ENCODE data around the gene MEOX1.
A peak's percentile ranks its signal among the peaks of the same experiment; 100 is the strongest.
"Not testable (repeated sequence)": the region's sequence is repeated elsewhere in the genome, so short reads cannot be mapped to it uniquely, and the experiment has no call there.

MEOX1 gene

GRCh38 chr17:43690624-43691316, 29.0 kb upstream of the MEOX1 start:
- ATAC-seq (no peak), DNase-seq (ENCODE audit: low spot score in 2 of 2) (no peak)
- Mint-ChIP-seq H3K4me3 (no peak overlapping the region), H3K4me1 (no peaks in the 10 kb centered on the region), H3K36me3 (no peaks in the 10 kb centered on the region), H3K27ac (no peak overlapping the region), H3K9me3 (no peaks in the 10 kb centered on the region)

GRCh38 chr17:43689814-43690213, 28.1 kb upstream of the MEOX1 start:
- H3K27ac Mint-ChIP-seq = no peak overlapping the region
- ATAC-seq (no peak), DNase-seq (ENCODE audit: low spot score in 2 of 2) (no peak)
- H3K9me3 Mint-ChIP-seq = no peaks in the 10 kb centered on the region
- no peak overlapping the region for H3K4me3 Mint-ChIP-seq
- H3K36me3 Mint-ChIP-seq = no peaks in the 10 kb centered on the region
- H3K4me1 Mint-ChIP-seq = no peaks in the 10 kb centered on the region

- Mint-ChIP-seq H3K27ac (no peak overlapping the region), H3K9me3 (no peaks in the 10 kb centered on the region), H3K36me3 (no peaks in the 10 kb centered on the region), H3K4me1 (no peaks in the 10 kb centered on the region), H3K4me3 (no peak overlapping the region)
- DNase-seq (ENCODE audit: low spot score in 2 of 2) (no peak), ATAC-seq (no peak)
These were observed 27.4 kb upstream of the MEOX1 start for GRCh38 chr17:43689131-43689530.

- not testable (repeated sequence) for H3K9me3 Mint-ChIP-seq; H3K4me3 Mint-ChIP-seq; H3K36me3 Mint-ChIP-seq; H3K4me1 Mint-ChIP-seq; ATAC-seq; DNase-seq (ENCODE audit: low spot score in 2 of 2); H3K27ac Mint-ChIP-seq
These were observed 25.2 kb upstream of the MEOX1 start for GRCh38 chr17:43686957-43687356.

GRCh38 chr17:43683928-43684653, 22.4 kb upstream of the MEOX1 start:
- Mint-ChIP-seq H3K27ac (no peak overlapping the region), H3K4me3 (no peak overlapping the region), H3K9me3 (no peaks in the 10 kb centered on the region), H3K36me3 (no peaks in the 10 kb centered on the region), H3K4me1 (no peaks in the 10 kb centered on the region)
- DNase-seq (ENCODE audit: low spot score in 2 of 2) = no peak
- ATAC-seq = no peak

GRCh38 chr17:43680461-43680860, 18.7 kb upstream of the MEOX1 start:
- H3K27ac Mint-ChIP-seq = no peak overlapping the region

GRCh38 chr17:43679911-43680310, 18.2 kb upstream of the MEOX1 start:
- H3K4me3 Mint-ChIP-seq = no peak overlapping the region
- no peak overlapping the region for H3K27ac Mint-ChIP-seq
- DNase-seq (ENCODE audit: low spot score in 2 of 2) (no peak), ATAC-seq (no peak)
- H3K4me1 Mint-ChIP-seq = peaks cover 5% of the 10 kb centered on the region
- no peaks in the 10 kb centered on the region for H3K9me3 Mint-ChIP-seq
- no peaks in the 10 kb centered on the region for H3K36me3 Mint-ChIP-seq

More at GRCh38 chr17:43680461-43680860, 18.7 kb upstream of the MEOX1 start:
- no peaks in the 10 kb centered on the region for H3K9me3 Mint-ChIP-seq
- H3K4me1 Mint-ChIP-seq = peaks cover 5% of the 10 kb centered on the region
- H3K36me3 Mint-ChIP-seq = no peaks in the 10 kb centered on the region
- no peak for DNase-seq (ENCODE audit: low spot score in 2 of 2)
- ATAC-seq = no peak
- no peak overlapping the region for H3K4me3 Mint-ChIP-seq

GRCh38 chr17:43679401-43679800, 17.7 kb upstream of the MEOX1 start:
- peaks cover 5% of the 10 kb centered on the region for H3K4me1 Mint-ChIP-seq
- no peak overlapping the region for H3K4me3 Mint-ChIP-seq
- DNase-seq (ENCODE audit: low spot score in 2 of 2) = no peak
- H3K27ac Mint-ChIP-seq = no peak overlapping the region
- no peaks in the 10 kb centered on the region for H3K9me3 Mint-ChIP-seq
- H3K36me3 Mint-ChIP-seq = no peaks in the 10 kb centered on the region
- no peak for ATAC-seq

GRCh38 chr17:43676471-43676870, 14.7 kb upstream of the MEOX1 start:
- no peaks in the 10 kb centered on the region for H3K9me3 Mint-ChIP-seq
- no peak overlapping the region for H3K4me3 Mint-ChIP-seq
- peaks cover 11% of the 10 kb centered on the region for H3K4me1 Mint-ChIP-seq
- H3K36me3 Mint-ChIP-seq = peaks cover 6% of the 10 kb centered on the region
- ATAC-seq (no peak), DNase-seq (ENCODE audit: low spot score in 2 of 2) (no peak)
- H3K27ac Mint-ChIP-seq = no peak overlapping the region

- ATAC-seq (no peak), DNase-seq (ENCODE audit: low spot score in 2 of 2) (no peak)
- H3K4me1 Mint-ChIP-seq = peaks cover 15% of the 10 kb centered on the region
- no peak overlapping the region for H3K27ac Mint-ChIP-seq
- H3K4me3 Mint-ChIP-seq = no peak overlapping the region
- H3K9me3 Mint-ChIP-seq = no peaks in the 10 kb centered on the region
- H3K36me3 Mint-ChIP-seq = peaks cover 6% of the 10 kb centered on the region
These were observed 12.7 kb upstream of the MEOX1 start for GRCh38 chr17:43674394-43674793.

- DNase-seq (ENCODE audit: low spot score in 2 of 2) (peak; percentile 70 to 87), ATAC-seq (peak; percentile 63)
- Mint-ChIP-seq H3K36me3 (peaks cover 6% of the 10 kb centered on the region), H3K4me3 (no peak overlapping the region), H3K27ac (no peak overlapping the region), H3K9me3 (no peaks in the 10 kb centered on the region), H3K4me1 (peaks cover 15% of the 10 kb centered on the region)
These were observed 12.0 kb upstream of the MEOX1 start for GRCh38 chr17:43673516-43674323.

GRCh38 chr17:43671755-43672519, 10.2 kb upstream of the MEOX1 start:
- Mint-ChIP-seq H3K36me3 (peaks cover 6% of the 10 kb centered on the region), H3K27ac (no peak overlapping the region), H3K9me3 (no peaks in the 10 kb centered on the region), H3K4me3 (no peak overlapping the region), H3K4me1 (peaks cover 10% of the 10 kb centered on the region)
- no peak for ATAC-seq
- DNase-seq (ENCODE audit: low spot score in 2 of 2) = no peak

GRCh38 chr17:43671031-43671692, 9.4 kb upstream of the MEOX1 start:
- ATAC-seq = no peak
- no peak for DNase-seq (ENCODE audit: low spot score in 2 of 2)
- no peaks in the 10 kb centered on the region for H3K9me3 Mint-ChIP-seq
- no peak overlapping the region for H3K4me3 Mint-ChIP-seq
- H3K4me1 Mint-ChIP-seq = peaks cover 10% of the 10 kb centered on the region
- H3K36me3 Mint-ChIP-seq = peaks cover 6% of the 10 kb centered on the region
- H3K27ac Mint-ChIP-seq = no peak overlapping the region

GRCh38 chr17:43670645-43671030, 8.9 kb upstream of the MEOX1 start:
- H3K27ac Mint-ChIP-seq = no peak overlapping the region
- H3K4me1 Mint-ChIP-seq = peaks cover 10% of the 10 kb centered on the region
- H3K9me3 Mint-ChIP-seq = no peaks in the 10 kb centered on the region
- no peak for ATAC-seq
- H3K4me3 Mint-ChIP-seq = no peak overlapping the region
- DNase-seq (ENCODE audit: low spot score in 2 of 2) = no peak
- H3K36me3 Mint-ChIP-seq = peaks cover 6% of the 10 kb centered on the region

Data from stimulated activated effector memory CD8-positive, alpha-beta T cell treated with anti-CD3 and anti-CD28 coated beads, Interleukin-12 subunit alpha, Interleukin-12 subunit beta, amount 100 ng/mL, for 72 hours (primary cell).